ENCODE results near the gene CTDSP2. TPM values are rescaled to one million over a fixed set of nuclear protein-coding genes. Genes with fewer than 3 reads are reported as not detected.

The CTDSP2 gene
- total and polyA plus RNA-seq, 7 donors = 13.9 to 91.8 (median 71.3) TPM

DNA sequence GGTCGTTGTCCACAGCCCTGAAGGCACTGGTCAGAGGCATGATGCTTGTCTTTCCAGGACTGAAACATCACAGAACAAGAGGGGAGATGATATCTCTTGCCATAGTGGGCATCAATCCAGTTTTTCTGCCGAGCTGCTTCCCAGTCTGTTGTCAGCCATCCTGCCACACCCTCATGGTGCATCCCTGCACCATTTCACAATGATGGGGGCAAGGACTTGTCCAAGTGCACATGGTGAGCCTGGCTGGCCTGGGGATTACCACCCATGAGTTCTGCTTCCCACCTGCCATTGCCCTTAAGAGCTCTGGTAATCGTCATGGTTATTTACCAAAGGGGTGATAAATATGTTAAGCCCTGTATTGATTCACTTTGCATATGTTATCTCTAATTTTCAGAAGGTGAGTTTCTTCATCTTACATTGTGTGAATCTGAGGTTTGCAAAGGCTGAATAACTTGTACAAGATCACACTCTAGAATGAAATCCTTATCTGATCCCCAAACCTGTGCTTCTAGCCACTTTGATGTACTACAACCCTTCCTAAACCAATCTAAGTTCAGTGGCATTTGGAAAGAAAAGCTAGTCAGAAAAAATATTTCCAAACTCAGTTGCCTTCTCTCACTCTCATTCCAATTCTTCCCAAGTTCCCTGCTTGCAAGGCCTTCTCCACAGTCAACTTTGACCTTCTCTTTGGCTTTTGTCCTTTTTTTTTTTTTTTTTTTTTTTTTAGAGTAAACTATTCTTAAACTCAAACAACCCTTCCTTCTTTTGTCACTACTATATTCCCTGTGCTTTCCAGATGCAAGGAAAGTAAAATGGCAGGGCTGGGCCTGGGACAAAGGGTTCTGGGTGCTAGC lies 30.3 kb downstream of the CTDSP2 start:
- peaks cover 24% of the 10 kb centered on the region for H3K4me1 ChIP-seq

GRCh38 chr12:57815177-57816000 lies 31.1 kb downstream of the CTDSP2 start:
- 68 to 80% (median 68%) methylated on average over 13 of the region's 13 CpGs for WGBS, 3 donors
- Histone ChIP-seq H3K4me3 (no peak overlapping the region), H3K4me1 (peaks cover 24% of the 10 kb centered on the region), H3K27me3 (ENCODE audit: insufficient read depth in 3 of 3, low read length in 2 of 3) (no peaks in the 10 kb centered on the region), H3K36me3 (ENCODE audit: insufficient read depth in 1 of 2, low read depth in 1 of 2) (peaks cover 0 to 58% of the 10 kb centered on the region in 2 donors), H3K27ac (peak overlapping the region; percentile 38), H3K9me3 (no peaks in the 10 kb centered on the region)
- intact Hi-C loops (cut with DNase I) = no loop called here
- TF ChIP-seq, protein P1, sequence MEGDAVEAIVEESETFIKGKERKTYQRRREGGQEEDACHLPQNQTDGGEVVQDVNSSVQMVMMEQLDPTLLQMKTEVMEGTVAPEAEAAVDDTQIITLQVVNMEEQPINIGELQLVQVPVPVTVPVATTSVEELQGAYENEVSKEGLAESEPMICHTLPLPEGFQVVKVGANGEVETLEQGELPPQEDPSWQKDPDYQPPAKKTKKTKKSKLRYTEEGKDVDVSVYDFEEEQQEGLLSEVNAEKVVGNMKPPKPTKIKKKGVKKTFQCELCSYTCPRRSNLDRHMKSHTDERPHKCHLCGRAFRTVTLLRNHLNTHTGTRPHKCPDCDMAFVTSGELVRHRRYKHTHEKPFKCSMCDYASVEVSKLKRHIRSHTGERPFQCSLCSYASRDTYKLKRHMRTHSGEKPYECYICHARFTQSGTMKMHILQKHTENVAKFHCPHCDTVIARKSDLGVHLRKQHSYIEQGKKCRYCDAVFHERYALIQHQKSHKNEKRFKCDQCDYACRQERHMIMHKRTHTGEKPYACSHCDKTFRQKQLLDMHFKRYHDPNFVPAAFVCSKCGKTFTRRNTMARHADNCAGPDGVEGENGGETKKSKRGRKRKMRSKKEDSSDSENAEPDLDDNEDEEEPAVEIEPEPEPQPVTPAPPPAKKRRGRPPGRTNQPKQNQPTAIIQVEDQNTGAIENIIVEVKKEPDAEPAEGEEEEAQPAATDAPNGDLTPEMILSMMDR (IDR thresholded peaks at IDR 0.05) = no peak
- peak in 2 of 4 donors; percentile 5 to 11 for ATAC-seq
- no peak for DNase-seq

More for the DNA sequence above, 30.3 kb downstream of the CTDSP2 start:
- ATAC-seq = peak in 1 of 4 donors; percentile 18
- TF ChIP-seq, protein P1 (IDR thresholded peaks at IDR 0.05) = no peak
- Histone ChIP-seq H3K36me3 (ENCODE audit: insufficient read depth in 1 of 2, low read depth in 1 of 2) (peaks cover 0 to 58% of the 10 kb centered on the region in 2 donors), H3K9me3 (no peaks in the 10 kb centered on the region), H3K27ac (peak overlapping the region; percentile 54), H3K4me3 (no peak overlapping the region), H3K27me3 (ENCODE audit: insufficient read depth in 3 of 3, low read length in 2 of 3) (no peaks in the 10 kb centered on the region)
- intact Hi-C loops (cut with DNase I) = no loop called here
- DNase-seq = no peak
- 41 to 58% (median 44%) methylated on average over 3 of the region's 3 CpGs for WGBS, 3 donors

DNA sequence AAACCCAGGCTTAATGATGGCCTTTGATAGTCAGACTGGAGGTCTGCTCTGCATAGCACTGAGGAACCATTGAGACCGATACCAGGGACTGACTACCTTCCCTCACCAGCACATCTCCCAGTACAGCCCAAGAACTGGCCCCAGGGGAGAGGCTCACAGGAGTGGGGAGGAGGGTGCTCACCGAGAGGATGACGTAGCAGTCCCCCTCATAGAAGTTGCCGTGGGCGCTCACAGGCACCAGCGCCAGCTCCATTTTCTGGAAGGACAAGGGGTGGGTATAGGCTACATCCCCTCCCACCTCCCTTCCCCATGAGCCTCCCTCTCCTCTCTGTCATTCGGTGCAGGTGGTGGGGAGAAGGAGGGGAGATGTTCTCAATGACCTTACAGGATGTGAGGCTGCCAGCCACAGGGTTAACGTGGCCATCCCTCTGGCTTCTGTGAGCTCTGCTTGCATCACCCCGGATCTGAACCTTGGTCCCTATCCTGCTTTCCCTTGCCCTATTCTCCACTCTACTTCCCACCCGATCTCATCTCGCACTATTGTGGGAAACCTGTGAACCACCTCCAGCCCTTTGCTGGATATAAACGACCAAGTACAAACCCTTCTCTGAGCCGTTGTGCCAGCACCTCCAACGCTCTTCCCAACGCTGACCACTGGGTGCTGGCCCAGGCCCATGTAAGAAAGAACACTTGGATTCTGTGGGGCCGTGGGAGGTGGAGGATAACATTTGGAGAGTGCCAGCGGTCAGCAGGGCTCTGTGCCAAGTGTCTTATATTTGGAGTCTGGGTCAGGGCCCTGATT lies 32.4 kb downstream of the CTDSP2 start:
- no peaks in the 10 kb centered on the region for H3K27me3 ChIP-seq (ENCODE audit: insufficient read depth in 3 of 3, low read length in 2 of 3)
- peak; percentile 47 to 64 for DNase-seq
- 46 to 62% (median 47%) methylated on average over 16 to 17 of the region's 17 CpGs for WGBS, 3 donors
- TF ChIP-seq, protein P1 (IDR thresholded peaks at IDR 0.05) = no peak
- peaks cover 24% of the 10 kb centered on the region for H3K4me1 ChIP-seq
- intact Hi-C loops (cut with DNase I) = no loop called here
- no peak overlapping the region for H3K4me3 ChIP-seq
- H3K9me3 ChIP-seq = no peaks in the 10 kb centered on the region
- H3K36me3 ChIP-seq (ENCODE audit: insufficient read depth in 1 of 2, low read depth in 1 of 2) = peaks cover 0 to 58% of the 10 kb centered on the region in 2 donors
- H3K27ac ChIP-seq = no peak overlapping the region
- peak; percentile 31 to 67 (median 58) for ATAC-seq

- ATAC-seq = no peak
- no peak overlapping the region for H3K4me3 ChIP-seq
- H3K4me1 ChIP-seq = peaks cover 24% of the 10 kb centered on the region
- no peak overlapping the region for H3K27ac ChIP-seq
- TF ChIP-seq, protein P1 (IDR thresholded peaks at IDR 0.05) = no peak
- intact Hi-C loops (cut with DNase I) = no loop called here
- no peaks in the 10 kb centered on the region for H3K27me3 ChIP-seq (ENCODE audit: insufficient read depth in 3 of 3, low read length in 2 of 3)
- H3K36me3 ChIP-seq (ENCODE audit: insufficient read depth in 1 of 2, low read depth in 1 of 2) = peaks cover 0 to 58% of the 10 kb centered on the region in 2 donors
- DNase-seq = no peak
- no peaks in the 10 kb centered on the region for H3K9me3 ChIP-seq
- WGBS, 3 donors = 77 to 82% (median 78%) methylated on average over 14 of the region's 14 CpGs
Observed at GRCh38 chr12:57813111-57813970, 33.2 kb downstream of the CTDSP2 start.

All from psoas muscle (tissue), 8 donors.